Small intestine (tissue), 7 donors: ENCODE measurements around the gene SLIT3. TPM values are rescaled to one million over a fixed set of nuclear protein-coding genes. Genes with fewer than 3 reads are reported as not detected.

Experiments used
- DNase-seq, 2 donors: peaks; one replicate each; pipeline versions ENCODE4 v3.0.0 to v3.0.0-alpha.2; 2013
- FAIRE-seq: peaks from 2 replicates; lab custom pipeline; 2012; peaks lifted over from hg19 to GRCh38; lab: Jason Lieb, UNC
- H3K27ac ChIP-seq, 3 donors: one replicate each; pipeline ENCODE4 v1.5.1; 2013; ENCODE audit warnings: low read length in 2 of 3, mild to moderate bottlenecking in 2 of 3, control low read depth in 1 of 3, inconsistent platforms in 1 of 3, low read depth in 1 of 3, moderate library complexity in 1 of 3
- H3K27me3 ChIP-seq, 3 donors: one replicate each; pipeline ENCODE4 v1.6.1; 2013; ENCODE audit warnings: low read length in 3 of 3, inconsistent platforms in 1 of 3; ENCODE audit not compliant: control insufficient read depth in 3 of 3, insufficient read depth in 3 of 3
- H3K36me3 ChIP-seq, 3 donors: one replicate each; pipeline ENCODE4 v1.6.1; 2013; ENCODE audit warnings: low read length in 3 of 3, inconsistent platforms in 1 of 3, low read depth in 1 of 3, mild to moderate bottlenecking in 1 of 3, moderate library complexity in 1 of 3; ENCODE audit not compliant: control insufficient read depth in 3 of 3, insufficient read depth in 2 of 3
- H3K4me1 ChIP-seq, 3 donors: one replicate each; pipeline ENCODE4 v1.6.1; 2013; ENCODE audit warnings: low read length in 2 of 3, inconsistent platforms in 1 of 3, low read depth in 1 of 3, mild to moderate bottlenecking in 1 of 3, moderate library complexity in 1 of 3; ENCODE audit not compliant: control insufficient read depth in 3 of 3, insufficient read depth in 2 of 3
- H3K4me3 ChIP-seq, 3 donors: one replicate each; pipeline ENCODE4 v1.5.1; 2013; ENCODE audit warnings: low read length in 3 of 3, control low read depth in 1 of 3, inconsistent platforms in 1 of 3, low read depth in 1 of 3, mild to moderate bottlenecking in 1 of 3, moderate library complexity in 1 of 3
- H3K9me3 ChIP-seq, 2 donors: one replicate each; pipeline ENCODE4 v1.6.1; 2013; ENCODE audit warnings: low read depth in 1 of 2, low read length in 1 of 2; ENCODE audit not compliant: control insufficient read depth in 2 of 2, insufficient read depth in 1 of 2
- WGBS, 3 donors: extraction: QIAGEN DNeasy Blood & Tissue Kit; methylation state at CpG; one replicate each; pipeline ENCODE4 v1.1.7; 2013; 5-methylcytosine and 5-hydroxymethylcytosine counted together
- polyA plus RNA-seq, 4 donors: library from polyadenylated mRNA; stranded (reverse) in 3 of 4; unstranded in 1 of 4; fragments of 200-250 nt in 3 of 4; fragments of 120-200 nt in 1 of 4; gene quantifications; one replicate each; pipeline versions ENCODE4 v1.2.1 to v1.2.3, GENCODE V29; 2013
- donor health status: healthy with polysubstance abuse.
- donor health status: control.
- donor health status: control.
- donor health status: Bipolar disorder and iron deficiency.
- donor health status: healthy.

SLIT3 gene
- polyA plus RNA-seq, 4 donors = 0.27 to 5.5 (median 5.3) TPM; not detected in 1

DNA sequence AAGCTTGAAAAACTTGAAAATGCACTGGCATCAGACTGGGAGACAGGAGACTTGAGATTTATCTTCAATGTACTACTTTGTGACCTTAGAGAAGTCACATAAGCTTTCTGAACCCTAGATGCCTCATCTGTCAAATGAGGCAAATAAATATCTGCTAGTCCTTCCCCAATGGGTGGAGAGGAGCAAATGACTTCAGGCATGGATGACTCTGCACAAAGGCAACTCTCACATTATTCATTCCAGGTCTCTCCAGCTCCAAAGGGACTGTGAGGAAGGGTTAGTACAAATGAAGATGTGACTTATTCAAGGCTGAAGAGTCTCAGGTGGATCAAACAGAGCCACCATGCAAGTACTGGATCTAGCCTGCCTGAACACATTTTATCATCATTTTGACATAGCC lies 228.7 kb downstream of the SLIT3 start:
- no peak for FAIRE-seq
- Histone ChIP-seq H3K27me3 (no peaks in the 10 kb centered on the region), H3K4me3 (no peak overlapping the region), H3K9me3 (peaks cover 0 to 5% of the 10 kb centered on the region in 2 donors), H3K4me1 (peaks cover 0 to 5% (median 0%) of the 10 kb centered on the region in 3 donors), H3K36me3 (no peaks in the 10 kb centered on the region), H3K27ac (no peak overlapping the region)
- no peak for DNase-seq

DNA sequence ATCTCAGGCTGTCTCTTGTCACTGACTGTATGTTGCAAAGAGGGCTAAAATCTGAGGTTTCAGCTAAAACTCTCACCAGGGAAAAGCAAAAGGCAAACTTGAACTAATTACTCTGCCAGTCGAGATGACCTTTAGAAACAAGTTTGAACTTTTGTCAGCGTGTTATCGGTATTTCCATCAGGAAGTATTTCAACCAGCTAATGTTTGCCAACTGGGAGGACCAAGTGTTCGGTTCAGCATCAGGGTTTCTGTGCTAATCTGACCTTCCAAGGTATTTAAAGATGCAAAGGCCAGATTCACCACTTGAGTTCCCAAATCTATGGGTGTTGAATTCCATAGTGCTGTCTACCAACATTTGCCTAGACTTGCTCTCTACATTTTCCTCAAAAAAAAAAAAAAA lies 230.5 kb downstream of the SLIT3 start:
- DNase-seq (peak; percentile 22 to 41), FAIRE-seq (no peak)
- Histone ChIP-seq H3K9me3 (peaks cover 0 to 5% of the 10 kb centered on the region in 2 donors), H3K4me3 (no peak overlapping the region), H3K4me1 (peaks cover 0 to 5% (median 0%) of the 10 kb centered on the region in 3 donors), H3K36me3 (no peaks in the 10 kb centered on the region), H3K27ac (no peak overlapping the region), H3K27me3 (peaks cover 0 to 5% (median 0%) of the 10 kb centered on the region in 3 donors)
- 13 to 37% (median 21%) methylated on average over 4 of the region's 4 CpGs for WGBS, 3 donors

GRCh38 chr5:169067751-169068173 lies 233.2 kb downstream of the SLIT3 start:
- FAIRE-seq = no peak
- Histone ChIP-seq H3K27ac (no peak overlapping the region), H3K27me3 (peaks cover 0 to 6% (median 0%) of the 10 kb centered on the region in 3 donors), H3K4me3 (no peak overlapping the region), H3K9me3 (no peaks in the 10 kb centered on the region), H3K4me1 (peaks cover 0 to 12% (median 0%) of the 10 kb centered on the region in 3 donors), H3K36me3 (no peaks in the 10 kb centered on the region)
- 27 to 47% (median 47%) methylated on average over 2 of the region's 2 CpGs for WGBS, 3 donors
- peak in 1 of 2 donors; percentile 2 for DNase-seq

- WGBS, 3 donors = 61 to 68% (median 61%) methylated on average over 5 of the region's 5 CpGs
- no peaks in the 10 kb centered on the region for H3K36me3 ChIP-seq
- DNase-seq (no peak), FAIRE-seq (no peak)
- peaks cover 0 to 12% (median 0%) of the 10 kb centered on the region in 3 donors for H3K4me1 ChIP-seq
- H3K27me3 ChIP-seq = peaks cover 0 to 6% (median 0%) of the 10 kb centered on the region in 3 donors
- H3K9me3 ChIP-seq = no peaks in the 10 kb centered on the region
- H3K27ac ChIP-seq = no peak overlapping the region
- no peak overlapping the region for H3K4me3 ChIP-seq
Observed at GRCh38 chr5:169065400-169065799, 235.5 kb downstream of the SLIT3 start.

GRCh38 chr5:169064093-169064492 lies 236.8 kb downstream of the SLIT3 start:
- DNase-seq (no peak), FAIRE-seq (no peak)
- Histone ChIP-seq H3K4me3 (no peak overlapping the region), H3K27me3 (peaks cover 0 to 6% (median 0%) of the 10 kb centered on the region in 3 donors), H3K9me3 (no peaks in the 10 kb centered on the region), H3K36me3 (no peaks in the 10 kb centered on the region), H3K4me1 (peaks cover 0 to 12% (median 0%) of the 10 kb centered on the region in 3 donors), H3K27ac (no peak overlapping the region)
- 43 to 49% (median 47%) methylated on average over 3 of the region's 3 CpGs for WGBS, 3 donors

GRCh38 chr5:169063316-169063953 lies 237.5 kb downstream of the SLIT3 start:
- no peak for FAIRE-seq
- Histone ChIP-seq H3K27me3 (peaks cover 0 to 6% (median 0%) of the 10 kb centered on the region in 3 donors), H3K4me1 (peaks cover 0 to 12% (median 0%) of the 10 kb centered on the region in 3 donors), H3K27ac (no peak overlapping the region), H3K4me3 (no peak overlapping the region), H3K9me3 (no peaks in the 10 kb centered on the region), H3K36me3 (no peaks in the 10 kb centered on the region)
- WGBS, 3 donors = 39 to 54% (median 53%) methylated on average over 12 of the region's 12 CpGs
- peak in 1 of 2 donors; percentile 51 for DNase-seq

DNA sequence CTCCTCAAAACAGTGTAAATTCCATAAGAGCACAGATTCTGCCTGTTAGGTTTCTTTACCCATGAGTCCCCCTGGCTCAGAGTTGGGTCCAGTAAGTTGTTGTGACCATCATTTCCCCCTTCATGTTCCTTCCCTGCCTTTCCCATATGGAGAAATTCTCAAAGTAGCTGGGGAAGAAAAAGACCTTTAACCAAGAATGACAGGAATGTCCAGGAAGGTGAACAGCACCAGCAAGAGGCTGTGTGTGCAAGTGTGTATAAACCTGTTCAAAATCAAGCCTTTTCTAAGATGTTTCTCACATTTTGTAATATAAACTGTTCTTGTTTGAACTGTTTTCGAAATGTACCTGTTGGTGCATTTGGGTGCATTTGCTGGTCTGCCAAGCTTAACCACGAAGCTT lies 238.2 kb downstream of the SLIT3 start:
- no peak overlapping the region for H3K27ac ChIP-seq
- FAIRE-seq = no peak
- H3K27me3 ChIP-seq = peaks cover 0 to 6% (median 0%) of the 10 kb centered on the region in 3 donors
- H3K4me3 ChIP-seq = no peak overlapping the region
- H3K9me3 ChIP-seq = no peaks in the 10 kb centered on the region
- H3K36me3 ChIP-seq = no peaks in the 10 kb centered on the region
- 50 to 71% (median 56%) methylated on average over 2 of the region's 2 CpGs for WGBS, 3 donors
- no peak for DNase-seq
- H3K4me1 ChIP-seq = peaks cover 0 to 10% (median 0%) of the 10 kb centered on the region in 3 donors

GRCh38 chr5:169054506-169054905 lies 246.4 kb downstream of the SLIT3 start:
- FAIRE-seq = no peak
- Histone ChIP-seq H3K27me3 (no peaks in the 10 kb centered on the region), H3K4me1 (no peaks in the 10 kb centered on the region), H3K4me3 (no peak overlapping the region), H3K9me3 (no peaks in the 10 kb centered on the region), H3K27ac (no peak overlapping the region), H3K36me3 (no peaks in the 10 kb centered on the region)
- 74 to 88% (median 79%) methylated on average over 8 of the region's 8 CpGs for WGBS, 3 donors
- no peak for DNase-seq
